ENCODE measurements around the gene GALNT2.
A peak's percentile ranks its signal among the peaks of the same experiment; 100 is the strongest.

The GALNT2 gene

GRCh38 chr1:230084408-230085177 lies 17.6 kb downstream of the GALNT2 start:
- TF ChIP-seq CTCF (IDR thresholded peaks at IDR 0.05; ENCODE audit: control insufficient read depth, insufficient read depth, low read depth, low read length, missing control alignments), result no peak
- DNase-seq (ENCODE audit: low read depth), result peak; percentile 94
- H3K4me3 ChIP-seq (ENCODE audit: control insufficient read depth, low read depth, low read length), result no peak overlapping the region

GRCh38 chr1:230085178-230085515 lies 18.1 kb downstream of the GALNT2 start:
- H3K4me3 ChIP-seq (ENCODE audit: control insufficient read depth, low read depth, low read length), result no peak overlapping the region
- no peak for TF ChIP-seq CTCF (IDR thresholded peaks at IDR 0.05; ENCODE audit: control insufficient read depth, insufficient read depth, low read depth, low read length, missing control alignments)
- no peak for DNase-seq (ENCODE audit: low read depth)

- H3K4me3 ChIP-seq (ENCODE audit: control insufficient read depth, low read depth, low read length), result no peak overlapping the region
- no peak for DNase-seq (ENCODE audit: low read depth)
- no peak for TF ChIP-seq CTCF (IDR thresholded peaks at IDR 0.05; ENCODE audit: control insufficient read depth, insufficient read depth, low read depth, low read length, missing control alignments)
Observed at GRCh38 chr1:230086151-230086550, 19.1 kb downstream of the GALNT2 start.

- H3K4me3 ChIP-seq (ENCODE audit: control insufficient read depth, low read depth, low read length), result no peak overlapping the region
- TF ChIP-seq CTCF (IDR thresholded peaks at IDR 0.05; ENCODE audit: control insufficient read depth, insufficient read depth, low read depth, low read length, missing control alignments), result no peak
- no peak for DNase-seq (ENCODE audit: low read depth)
Observed at GRCh38 chr1:230087028-230087716, 20.1 kb downstream of the GALNT2 start.

GRCh38 chr1:230087717-230088105 lies 20.7 kb downstream of the GALNT2 start:
- TF ChIP-seq CTCF (IDR thresholded peaks at IDR 0.05; ENCODE audit: control insufficient read depth, insufficient read depth, low read depth, low read length, missing control alignments), result no peak
- DNase-seq (ENCODE audit: low read depth), result no peak
- H3K4me3 ChIP-seq (ENCODE audit: control insufficient read depth, low read depth, low read length), result no peak overlapping the region

- no peak for DNase-seq (ENCODE audit: low read depth)
- no peak for TF ChIP-seq CTCF (IDR thresholded peaks at IDR 0.05; ENCODE audit: control insufficient read depth, insufficient read depth, low read depth, low read length, missing control alignments)
- H3K4me3 ChIP-seq (ENCODE audit: control insufficient read depth, low read depth, low read length), result no peak overlapping the region
Observed at GRCh38 chr1:230090194-230090711, 23.2 kb downstream of the GALNT2 start.
